Measurements from ENCODE around the gene RAD50.

DNA sequence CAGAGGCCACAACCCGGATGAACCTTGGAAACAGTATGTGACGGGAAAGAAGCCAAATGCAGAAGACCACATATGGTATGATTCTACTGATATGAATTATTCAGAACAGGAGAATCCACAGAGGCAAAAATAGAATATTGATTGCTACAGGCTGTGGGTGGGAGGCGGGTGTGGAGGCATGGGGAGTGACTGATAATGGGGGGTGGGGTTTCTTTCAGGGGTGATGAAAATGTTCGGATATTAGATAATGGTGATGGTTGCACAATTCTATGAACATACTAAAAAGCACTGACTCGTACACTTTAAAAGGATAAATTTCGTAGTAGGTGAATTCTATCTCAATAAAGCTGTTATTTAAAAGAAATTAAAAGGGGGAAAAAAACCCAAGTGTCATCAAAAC lies 127.7 kb downstream of the RAD50 start:
- TF ChIP-seq, protein P1, sequence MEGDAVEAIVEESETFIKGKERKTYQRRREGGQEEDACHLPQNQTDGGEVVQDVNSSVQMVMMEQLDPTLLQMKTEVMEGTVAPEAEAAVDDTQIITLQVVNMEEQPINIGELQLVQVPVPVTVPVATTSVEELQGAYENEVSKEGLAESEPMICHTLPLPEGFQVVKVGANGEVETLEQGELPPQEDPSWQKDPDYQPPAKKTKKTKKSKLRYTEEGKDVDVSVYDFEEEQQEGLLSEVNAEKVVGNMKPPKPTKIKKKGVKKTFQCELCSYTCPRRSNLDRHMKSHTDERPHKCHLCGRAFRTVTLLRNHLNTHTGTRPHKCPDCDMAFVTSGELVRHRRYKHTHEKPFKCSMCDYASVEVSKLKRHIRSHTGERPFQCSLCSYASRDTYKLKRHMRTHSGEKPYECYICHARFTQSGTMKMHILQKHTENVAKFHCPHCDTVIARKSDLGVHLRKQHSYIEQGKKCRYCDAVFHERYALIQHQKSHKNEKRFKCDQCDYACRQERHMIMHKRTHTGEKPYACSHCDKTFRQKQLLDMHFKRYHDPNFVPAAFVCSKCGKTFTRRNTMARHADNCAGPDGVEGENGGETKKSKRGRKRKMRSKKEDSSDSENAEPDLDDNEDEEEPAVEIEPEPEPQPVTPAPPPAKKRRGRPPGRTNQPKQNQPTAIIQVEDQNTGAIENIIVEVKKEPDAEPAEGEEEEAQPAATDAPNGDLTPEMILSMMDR (IDR thresholded peaks at IDR 0.05): no peak
- TF ChIP-seq POLR2A (IDR thresholded peaks at IDR 0.05; ENCODE audit: low read depth) (no peak), POLR2AphosphoS5 (IDR thresholded peaks at IDR 0.05) (no peak)

Data from esophagus muscularis mucosa (tissue), 3 donors.